ENCODE data around the gene CLDN11.
A peak's percentile ranks its signal among the peaks of the same experiment; 100 is the strongest.

The CLDN11 gene

DNA sequence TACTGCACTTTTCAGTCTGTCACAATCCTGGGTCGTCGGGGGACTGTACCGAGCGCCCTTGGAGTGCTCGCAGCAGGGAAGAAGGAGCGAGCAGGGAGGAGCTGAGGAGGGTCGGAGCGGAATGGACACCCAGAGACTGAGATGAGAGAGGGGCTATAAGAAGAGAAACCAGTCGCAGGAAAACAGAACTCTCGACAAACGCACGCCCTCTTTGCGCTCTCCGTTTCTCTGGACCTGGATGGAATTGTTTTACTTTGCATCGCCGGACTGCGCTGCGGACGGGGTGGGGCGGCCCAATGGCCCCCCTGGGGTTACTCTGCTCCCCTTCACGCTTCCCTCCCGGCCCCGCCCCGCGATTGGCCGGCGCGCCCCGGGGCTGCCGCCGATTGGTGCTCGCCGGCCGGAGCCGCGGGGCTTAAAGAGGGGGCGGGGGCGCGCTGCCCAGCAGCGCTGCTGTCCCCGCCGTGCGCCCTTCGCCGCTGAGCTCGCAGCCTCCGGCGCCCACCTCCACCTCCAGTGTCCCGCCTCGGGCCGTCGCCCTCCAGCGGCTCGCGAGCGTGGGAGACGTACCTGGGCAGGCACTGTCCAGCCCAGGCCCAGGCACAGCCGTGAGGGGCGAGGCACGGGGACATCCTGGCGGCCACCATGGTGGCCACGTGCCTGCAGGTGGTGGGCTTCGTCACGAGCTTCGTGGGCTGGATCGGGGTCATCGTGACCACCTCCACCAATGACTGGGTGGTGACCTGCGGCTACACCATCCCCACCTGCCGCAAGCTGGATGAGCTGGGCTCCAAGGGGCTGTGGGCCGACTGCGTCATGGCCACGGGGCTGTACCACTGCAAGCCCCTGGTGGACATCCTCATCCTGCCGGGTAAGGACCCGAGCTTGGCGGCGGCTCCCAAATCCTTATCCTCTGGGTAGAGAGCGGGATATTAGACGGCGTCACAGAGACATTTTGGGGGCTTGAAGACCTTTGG lies at the start of gene CLDN11:
TSS of gene CLDN11 (plus strand) at position 447 of the 977 bp plus-strand sequence. CDS start at position 646, 199 bp downstream.
- H3K36me3 Mint-ChIP-seq = peaks cover 6% of the 10 kb centered on the region
- peaks cover 12% of the 10 kb centered on the region for H3K4me1 Mint-ChIP-seq
- no peaks in the 10 kb centered on the region for H3K9me3 Mint-ChIP-seq
- DNase-seq (ENCODE audit: low spot score in 2 of 2) (no peak), ATAC-seq (peak; percentile 19)
- peak within 1 kb of the TSS; percentile 61 for H3K4me3 Mint-ChIP-seq
- peak within 1 kb of the TSS; percentile 68 for H3K27ac Mint-ChIP-seq

- Mint-ChIP-seq H3K36me3 (peaks cover 42% of the 10 kb centered on the region), H3K9me3 (no peaks in the 10 kb centered on the region), H3K4me3 (no peak overlapping the region), H3K4me1 (peaks cover 17% of the 10 kb centered on the region), H3K27ac (no peak overlapping the region)
- DNase-seq (ENCODE audit: low spot score in 2 of 2) = no peak
- ATAC-seq = no peak
These were observed 49.7 kb upstream of the CLDN11 start for GRCh38 chr3:170368921-170369320.

- H3K4me3 Mint-ChIP-seq = no peak overlapping the region
- no peaks in the 10 kb centered on the region for H3K9me3 Mint-ChIP-seq
- H3K4me1 Mint-ChIP-seq = peaks cover 6% of the 10 kb centered on the region
- no peak for DNase-seq (ENCODE audit: low spot score in 2 of 2)
- H3K36me3 Mint-ChIP-seq = peaks cover 32% of the 10 kb centered on the region
- no peak for ATAC-seq
- no peak overlapping the region for H3K27ac Mint-ChIP-seq
These were observed 46.3 kb upstream of the CLDN11 start for GRCh38 chr3:170372190-170372879.

DNA sequence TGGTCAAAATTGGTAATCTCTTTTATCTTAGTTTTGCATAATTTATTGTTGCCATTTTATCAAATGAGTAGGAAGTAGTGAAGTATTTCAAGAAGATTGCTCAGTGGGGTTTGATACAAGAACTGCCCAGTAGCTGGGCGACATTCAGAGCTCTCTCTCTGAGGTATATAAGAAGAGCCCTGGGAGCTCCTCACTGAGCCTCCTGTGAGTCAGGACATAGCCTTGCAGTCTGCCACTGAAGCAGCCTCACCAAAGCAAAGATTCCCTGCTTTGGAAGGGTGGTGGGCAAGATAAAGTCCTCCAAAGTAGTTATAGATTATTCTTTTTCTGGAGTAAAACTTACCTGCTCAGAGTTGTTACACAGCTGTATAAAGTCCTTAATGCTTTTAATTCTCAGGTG lies 35.1 kb upstream of the CLDN11 start:
- H3K4me1 Mint-ChIP-seq = peaks cover 8% of the 10 kb centered on the region
- no peak for DNase-seq (ENCODE audit: low spot score in 2 of 2)
- ATAC-seq = no peak
- H3K27ac Mint-ChIP-seq = peak overlapping the region; percentile 13
- H3K4me3 Mint-ChIP-seq = no peak overlapping the region
- H3K9me3 Mint-ChIP-seq = no peaks in the 10 kb centered on the region
- peaks cover 99% of the 10 kb centered on the region for H3K36me3 Mint-ChIP-seq

- H3K4me1 Mint-ChIP-seq = no peaks in the 10 kb centered on the region
- DNase-seq (ENCODE audit: low spot score in 2 of 2) = no peak
- no peak for ATAC-seq
- H3K27ac Mint-ChIP-seq = no peak overlapping the region
- H3K36me3 Mint-ChIP-seq = peaks cover 100% of the 10 kb centered on the region
- H3K9me3 Mint-ChIP-seq = no peaks in the 10 kb centered on the region
- H3K4me3 Mint-ChIP-seq = no peak overlapping the region
These were observed 32.2 kb upstream of the CLDN11 start for GRCh38 chr3:170386468-170386867.

GRCh38 chr3:170387950-170388349 lies 30.7 kb upstream of the CLDN11 start:
- H3K4me3 Mint-ChIP-seq = no peak overlapping the region
- no peaks in the 10 kb centered on the region for H3K9me3 Mint-ChIP-seq
- no peak for ATAC-seq
- no peak for DNase-seq (ENCODE audit: low spot score in 2 of 2)
- H3K4me1 Mint-ChIP-seq = no peaks in the 10 kb centered on the region
- H3K36me3 Mint-ChIP-seq = peaks cover 100% of the 10 kb centered on the region
- no peak overlapping the region for H3K27ac Mint-ChIP-seq

- no peak for DNase-seq (ENCODE audit: low spot score in 2 of 2)
- peaks cover 79% of the 10 kb centered on the region for H3K36me3 Mint-ChIP-seq
- H3K9me3 Mint-ChIP-seq = no peaks in the 10 kb centered on the region
- H3K4me1 Mint-ChIP-seq = no peaks in the 10 kb centered on the region
- H3K27ac Mint-ChIP-seq = no peak overlapping the region
- H3K4me3 Mint-ChIP-seq = no peak overlapping the region
- no peak for ATAC-seq
These were observed 27.6 kb upstream of the CLDN11 start for GRCh38 chr3:170391108-170391507.

DNA sequence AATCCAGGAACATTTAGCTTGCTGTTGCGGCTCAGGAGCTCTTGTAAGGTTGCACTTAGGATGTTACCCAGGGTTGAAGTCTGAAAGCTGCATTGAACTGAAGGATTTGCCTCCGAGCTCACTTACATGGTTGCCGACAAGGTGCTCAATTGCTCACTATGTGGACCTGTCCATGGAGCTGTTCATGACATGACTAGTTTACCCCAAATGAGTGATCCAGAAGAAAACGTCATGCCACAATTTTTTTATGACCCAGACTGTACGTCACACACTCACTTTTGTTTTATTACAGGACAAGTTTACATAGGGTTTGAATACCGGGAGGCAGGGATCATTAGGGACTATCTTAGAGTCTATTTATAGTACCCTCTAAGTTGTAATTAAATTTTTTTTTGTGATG lies 21.0 kb upstream of the CLDN11 start:
- Mint-ChIP-seq H3K9me3 (no peaks in the 10 kb centered on the region), H3K27ac (no peak overlapping the region), H3K36me3 (peaks cover 25% of the 10 kb centered on the region), H3K4me1 (no peaks in the 10 kb centered on the region), H3K4me3 (no peak overlapping the region)
- ATAC-seq (no peak), DNase-seq (ENCODE audit: low spot score in 2 of 2) (no peak)

- Mint-ChIP-seq H3K4me3 (no peak overlapping the region), H3K4me1 (no peaks in the 10 kb centered on the region), H3K9me3 (no peaks in the 10 kb centered on the region), H3K27ac (no peak overlapping the region), H3K36me3 (no peaks in the 10 kb centered on the region)
- no peak for DNase-seq (ENCODE audit: low spot score in 2 of 2)
- no peak for ATAC-seq
These were observed 13.6 kb upstream of the CLDN11 start for GRCh38 chr3:170405101-170405500.

DNA sequence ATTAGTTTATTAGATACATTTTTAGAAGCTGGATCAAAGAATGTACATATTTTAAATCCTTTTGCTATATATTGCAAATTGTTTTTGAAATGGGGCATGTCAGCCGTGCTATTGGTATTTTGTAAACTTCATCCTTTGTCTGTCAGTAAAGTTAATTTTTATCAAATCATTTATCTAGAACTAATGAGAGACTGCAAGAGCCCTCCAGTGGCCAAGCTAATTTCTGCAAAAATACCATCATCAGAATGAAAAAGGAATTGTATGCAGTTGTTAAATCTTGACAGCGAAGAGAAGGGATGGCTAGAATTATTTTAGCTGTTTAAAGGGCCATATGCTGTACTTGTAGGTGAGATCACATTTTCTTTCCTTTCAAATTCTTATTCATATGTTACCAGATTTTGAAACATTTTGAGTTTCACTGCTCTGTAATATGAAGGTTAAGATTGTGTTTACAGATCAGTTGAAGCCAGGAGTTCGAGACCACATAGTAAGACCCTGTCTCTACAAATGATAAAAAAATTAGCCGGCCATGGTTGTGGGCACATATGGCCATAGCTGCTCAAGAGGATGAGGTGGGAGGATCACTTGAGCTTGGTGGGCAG lies 8.1 kb upstream of the CLDN11 start:
- no peaks in the 10 kb centered on the region for H3K4me1 Mint-ChIP-seq
- DNase-seq (ENCODE audit: low spot score in 2 of 2) (no peak), ATAC-seq (no peak)
- H3K4me3 Mint-ChIP-seq = no peak overlapping the region
- no peaks in the 10 kb centered on the region for H3K9me3 Mint-ChIP-seq
- no peaks in the 10 kb centered on the region for H3K36me3 Mint-ChIP-seq
- no peak overlapping the region for H3K27ac Mint-ChIP-seq

GRCh38 chr3:170413291-170413690 lies 5.4 kb upstream of the CLDN11 start:
- Mint-ChIP-seq H3K4me1 (peaks cover 3% of the 10 kb centered on the region), H3K9me3 (no peaks in the 10 kb centered on the region), H3K36me3 (peaks cover 3% of the 10 kb centered on the region), H3K27ac (no peak overlapping the region), H3K4me3 (no peak overlapping the region)
- DNase-seq (ENCODE audit: low spot score in 2 of 2) (no peak), ATAC-seq (no peak)

GRCh38 chr3:170414202-170414663 lies 4.4 kb upstream of the CLDN11 start:
- ATAC-seq (peak; percentile 62), DNase-seq (ENCODE audit: low spot score in 2 of 2) (no peak)
- no peaks in the 10 kb centered on the region for H3K9me3 Mint-ChIP-seq

GRCh38 chr3:170417090-170417489 lies 1.6 kb upstream of the CLDN11 start:
- H3K9me3 Mint-ChIP-seq = no peaks in the 10 kb centered on the region
- peaks cover 12% of the 10 kb centered on the region for H3K4me1 Mint-ChIP-seq
- no peak overlapping the region for H3K4me3 Mint-ChIP-seq
- peaks cover 6% of the 10 kb centered on the region for H3K36me3 Mint-ChIP-seq
- DNase-seq (ENCODE audit: low spot score in 2 of 2) (no peak), ATAC-seq (no peak)
- no peak overlapping the region for H3K27ac Mint-ChIP-seq

More at GRCh38 chr3:170414202-170414663, 4.4 kb upstream of the CLDN11 start:
- no peak overlapping the region for H3K27ac Mint-ChIP-seq
- H3K4me3 Mint-ChIP-seq = no peak overlapping the region
- peaks cover 6% of the 10 kb centered on the region for H3K4me1 Mint-ChIP-seq
- peaks cover 6% of the 10 kb centered on the region for H3K36me3 Mint-ChIP-seq

DNA sequence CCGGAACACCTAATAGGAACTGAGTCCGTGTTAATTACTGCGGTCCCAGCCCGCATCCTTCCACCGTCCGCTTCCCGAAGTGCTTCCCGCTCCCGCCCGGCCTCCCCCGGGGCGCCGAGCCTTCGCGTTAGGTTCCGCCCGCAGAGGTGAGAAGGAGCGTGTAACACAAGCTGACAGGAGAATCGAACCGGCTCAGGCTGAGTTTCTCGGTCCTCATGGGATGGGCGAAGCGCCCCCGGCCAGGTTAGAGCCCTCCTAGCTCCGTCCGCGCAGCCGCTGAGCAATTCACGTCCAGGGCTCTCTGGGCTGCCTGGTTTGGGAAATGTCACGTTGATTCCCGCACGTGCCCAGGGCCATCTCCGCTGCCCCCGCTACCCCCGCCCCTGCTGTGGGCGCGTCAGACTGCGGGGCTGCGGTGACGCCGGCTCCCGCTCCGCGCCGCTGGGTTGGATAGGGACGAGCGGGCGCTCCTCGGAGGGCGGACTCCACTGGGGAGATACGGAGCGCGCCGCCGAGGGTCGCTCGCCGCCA lies 954 bp downstream of the CLDN11 start:
- Mint-ChIP-seq H3K4me1 (peaks cover 12% of the 10 kb centered on the region), H3K4me3 (peak overlapping the region; percentile 38), H3K36me3 (peaks cover 6% of the 10 kb centered on the region), H3K27ac (no peak overlapping the region), H3K9me3 (no peaks in the 10 kb centered on the region)
- ATAC-seq (peak; percentile 19), DNase-seq (ENCODE audit: low spot score in 2 of 2) (no peak)

DNA sequence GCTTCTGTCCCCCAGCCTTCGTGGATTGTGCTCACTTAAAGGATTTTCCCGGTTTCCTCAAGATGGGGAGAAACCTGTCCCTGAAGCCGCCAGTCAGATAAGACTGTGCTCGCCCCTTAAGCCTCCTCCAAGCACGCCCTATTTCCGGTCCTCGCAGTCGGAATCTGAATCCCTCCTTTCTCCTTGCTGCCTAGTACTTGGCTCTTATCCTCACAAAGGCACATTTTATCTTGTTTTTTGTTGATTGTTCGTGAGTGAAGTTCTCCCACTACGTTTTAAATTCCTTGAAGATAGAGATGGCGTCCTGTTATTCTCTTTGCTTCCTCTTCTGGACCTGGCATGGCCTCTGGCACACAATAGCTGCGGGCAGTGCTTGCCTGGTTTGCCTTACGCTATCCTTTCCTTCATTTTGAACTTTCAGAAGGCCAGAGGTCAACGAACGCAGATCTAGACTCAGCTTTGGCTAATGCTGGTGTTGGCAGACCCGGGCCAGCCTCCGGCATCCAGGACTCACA lies 1.7 kb downstream of the CLDN11 start:
- peaks cover 6% of the 10 kb centered on the region for H3K36me3 Mint-ChIP-seq
- peak overlapping the region; percentile 2 for H3K4me3 Mint-ChIP-seq
- DNase-seq (ENCODE audit: low spot score in 2 of 2) (no peak), ATAC-seq (no peak)
- no peaks in the 10 kb centered on the region for H3K9me3 Mint-ChIP-seq
- H3K4me1 Mint-ChIP-seq = peaks cover 12% of the 10 kb centered on the region
- H3K27ac Mint-ChIP-seq = no peak overlapping the region
